HEK293T (cell line): ENCODE measurements around the gene FILIP1L.

ENCODE experiments used
- CTCF ChIA-PET: fragments of 350-600 bp; formaldehyde crosslinking; extraction: SDS; loops from one replicate; lab custom pipeline; 2021; ENCODE audit warnings: antibody characterized with exemption, inconsistent platforms; lab: Yijun Ruan, JAX
- POLR2A ChIA-PET: fragments of 350-600 bp; formaldehyde crosslinking; extraction: SDS; loops from one replicate; lab custom pipeline; 2020; ENCODE audit warnings: antibody characterized with exemption, inconsistent platforms; lab: Yijun Ruan, JAX
- DNase-seq: peaks from one replicate; pipeline ENCODE4 v3.0.0; 2012; ENCODE audit warnings: mixed read lengths; ENCODE audit errors: extremely low spot score
- BHLHE40 ChIP-seq: fragments of 450-650 bp; IDR thresholded peaks from 2 replicates; pipeline ENCODE4 v1.6.1; 2016; ENCODE audit warnings: mild to moderate bottlenecking, moderate library complexity, borderline replicate concordance
- CTBP1 ChIP-seq: fragments of 450-650 bp; IDR thresholded peaks from 2 replicates; pipeline ENCODE4 v1.6.1; 2016; ENCODE audit warnings: borderline replicate concordance
- ELF4 ChIP-seq: fragments of 450-650 bp; IDR thresholded peaks from 2 replicates; pipeline ENCODE4 v1.6.1; 2017; ENCODE audit warnings: antibody characterized with exemption
- FOXA1 ChIP-seq: fragments of 450-650 bp; IDR thresholded peaks from 2 replicates; pipeline ENCODE4 v1.6.1; 2016; ENCODE audit warnings: mild to moderate bottlenecking
- FOXK2 ChIP-seq: fragments of 450-650 bp; IDR thresholded peaks from 2 replicates; pipeline ENCODE4 v1.6.1; 2016; ENCODE audit warnings: mild to moderate bottlenecking
- FOXM1 ChIP-seq: fragments of 450-650 bp; IDR thresholded peaks from 2 replicates; pipeline ENCODE4 v1.6.1; 2017; ENCODE audit warnings: mild to moderate bottlenecking, borderline replicate concordance
- HDGF ChIP-seq: fragments of 450-650 bp; IDR thresholded peaks from 2 replicates; pipeline ENCODE4 v1.6.1; 2017; ENCODE audit warnings: antibody characterized with exemption, borderline replicate concordance
- L3MBTL2 ChIP-seq: fragments of 450-650 bp; conservative IDR thresholded peaks from 2 replicates; pipeline ENCODE4 v1.6.1; 2016; ENCODE audit warnings: mild to moderate bottlenecking
- LEF1 ChIP-seq: fragments of 450-650 bp; IDR thresholded peaks from 2 replicates; pipeline ENCODE4 v1.6.1; 2017; ENCODE audit warnings: mild to moderate bottlenecking, borderline replicate concordance
- NFRKB ChIP-seq: fragments of 450-650 bp; IDR thresholded peaks from 2 replicates; pipeline ENCODE4 v1.6.1; 2016; ENCODE audit warnings: mild to moderate bottlenecking, moderate library complexity
- SP1 ChIP-seq: fragments of 450-650 bp; IDR thresholded peaks from 2 replicates; pipeline ENCODE4 v1.6.1; 2017
- SUZ12 ChIP-seq: fragments of 450-650 bp; IDR thresholded peaks from 2 replicates; pipeline ENCODE4 v1.6.1; 2016; ENCODE audit warnings: mild to moderate bottlenecking
- TARDBP ChIP-seq: fragments of 450-650 bp; IDR thresholded peaks from 2 replicates; pipeline ENCODE4 v1.6.1; 2016
- ZNF384 ChIP-seq: fragments of 450-650 bp; IDR thresholded peaks from 2 replicates; pipeline ENCODE4 v1.6.1; 2016
- TF ChIP-seq, protein P1 (sequence below): fragments of 450-650 bp; IDR thresholded peaks from 2 replicates; pipeline ENCODE4 v1.6.1; 2016

The FILIP1L gene

GRCh38 chr3:99934975-99935797, 179.1 kb downstream of the FILIP1L start:
- no peak for TF ChIP-seq ELF4
- no peak for TF ChIP-seq SP1
- no peak for TF ChIP-seq L3MBTL2
- TF ChIP-seq FOXK2: no peak
- ChIA-PET POLR2A (no interaction called here), CTCF (no interaction called here)
- DNase-seq: no peak

- POLR2A ChIA-PET: no interaction called here
- DNase-seq: no peak
- CTCF ChIA-PET: no interaction called here
- TF ChIP-seq FOXA1: no peak
- TF ChIP-seq ELF4: no peak
- TF ChIP-seq ZNF384: no peak
- no peak for TF ChIP-seq FOXM1
- no peak for TF ChIP-seq BHLHE40
- no peak for TF ChIP-seq NFRKB
- TF ChIP-seq SP1: no peak
- TF ChIP-seq, protein P1, sequence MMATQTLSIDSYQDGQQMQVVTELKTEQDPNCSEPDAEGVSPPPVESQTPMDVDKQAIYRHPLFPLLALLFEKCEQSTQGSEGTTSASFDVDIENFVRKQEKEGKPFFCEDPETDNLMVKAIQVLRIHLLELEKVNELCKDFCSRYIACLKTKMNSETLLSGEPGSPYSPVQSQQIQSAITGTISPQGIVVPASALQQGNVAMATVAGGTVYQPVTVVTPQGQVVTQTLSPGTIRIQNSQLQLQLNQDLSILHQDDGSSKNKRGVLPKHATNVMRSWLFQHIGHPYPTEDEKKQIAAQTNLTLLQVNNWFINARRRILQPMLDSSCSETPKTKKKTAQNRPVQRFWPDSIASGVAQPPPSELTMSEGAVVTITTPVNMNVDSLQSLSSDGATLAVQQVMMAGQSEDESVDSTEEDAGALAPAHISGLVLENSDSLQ: no peak
- TF ChIP-seq CTBP1: no peak
- no peak for TF ChIP-seq LEF1
- TF ChIP-seq SUZ12: no peak
These were observed 180.1 kb downstream of the FILIP1L start for GRCh38 chr3:99933971-99934750.

DNA sequence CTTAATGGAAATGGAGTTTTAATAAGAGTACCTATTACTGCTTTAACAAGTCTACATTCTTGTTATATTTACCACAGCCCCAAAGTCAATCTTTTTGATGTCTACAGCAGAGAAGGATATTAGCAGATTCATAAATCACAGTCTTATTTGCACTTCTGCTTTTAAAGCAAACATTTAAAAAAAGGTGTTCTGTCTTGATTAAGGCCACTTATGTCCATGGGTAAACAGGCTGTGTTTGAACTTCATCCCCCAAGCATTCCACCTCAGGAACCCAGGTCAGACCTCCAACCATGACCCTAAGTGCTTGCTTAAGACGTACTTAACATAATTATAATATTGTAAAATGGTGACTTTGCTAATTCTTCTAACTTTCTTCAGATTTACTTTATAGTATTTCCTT, 183.2 kb downstream of the FILIP1L start:
- CTCF ChIA-PET: no interaction called here
- no peak for TF ChIP-seq FOXK2
- DNase-seq: no peak
- POLR2A ChIA-PET: no interaction called here

- POLR2A ChIA-PET: no interaction called here
- DNase-seq: no peak
- TF ChIP-seq SUZ12: no peak
- TF ChIP-seq FOXK2: no peak
- no peak for TF ChIP-seq TARDBP
- no peak for TF ChIP-seq FOXA1
- no peak for TF ChIP-seq LEF1
- CTCF ChIA-PET: no interaction called here
These were observed 184.6 kb downstream of the FILIP1L start for GRCh38 chr3:99929745-99930139.

DNA sequence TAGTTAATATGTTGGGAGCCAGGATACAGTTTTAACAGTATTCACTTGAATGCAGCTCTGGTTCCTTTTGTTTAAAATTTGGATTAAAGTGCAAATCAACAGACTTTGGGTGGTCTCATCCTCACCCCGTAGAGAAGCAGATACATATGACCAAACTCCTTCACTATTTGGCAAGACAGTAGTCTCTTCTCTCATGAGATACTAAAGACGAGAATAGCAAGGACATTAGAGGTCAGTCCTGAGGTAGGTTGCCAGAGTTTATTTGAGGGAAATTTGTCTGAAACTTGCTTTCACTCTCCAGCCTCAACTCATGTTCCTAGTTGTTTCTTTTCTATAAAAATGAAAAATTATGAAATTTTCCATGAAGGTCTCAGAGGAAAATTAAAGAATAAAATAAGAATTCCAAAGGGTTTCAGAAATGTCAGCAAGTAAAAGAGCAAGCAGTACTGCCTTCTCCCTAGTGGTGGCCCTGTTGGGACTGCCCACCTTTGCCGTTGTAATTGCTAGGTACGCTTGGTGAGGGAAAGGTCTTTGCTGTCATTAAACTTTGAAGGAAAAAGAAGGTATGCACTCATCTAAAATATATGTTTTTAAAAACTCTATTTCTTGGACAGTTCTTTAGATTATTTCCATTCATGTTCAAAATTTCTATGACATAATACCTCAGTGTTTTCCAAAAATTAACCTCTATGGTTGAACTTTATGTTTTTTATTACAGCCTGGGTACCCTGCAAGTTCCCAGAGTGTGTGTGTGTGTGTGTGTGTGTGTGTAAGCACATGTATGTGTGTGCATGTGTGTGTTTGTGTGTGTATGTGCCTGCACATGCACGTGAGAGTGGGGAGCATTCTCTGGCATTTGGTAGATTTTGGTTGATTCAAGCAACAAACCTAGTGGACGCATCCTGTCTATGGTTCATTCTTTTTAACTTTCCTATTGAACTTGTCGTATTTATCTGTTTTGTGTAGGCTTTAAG, 185.2 kb downstream of the FILIP1L start:
- ChIA-PET CTCF (no interaction called here), POLR2A (no interaction called here)
- DNase-seq: no peak
- TF ChIP-seq HDGF (no peak), CTBP1 (no peak), FOXK2 (no peak), SUZ12 (no peak), FOXM1 (no peak), LEF1 (no peak), FOXA1 (no peak), BHLHE40 (no peak), TARDBP (no peak), ZNF384 (no peak), NFRKB (no peak), L3MBTL2 (no peak)
- TF ChIP-seq, protein P1: no peak

DNA sequence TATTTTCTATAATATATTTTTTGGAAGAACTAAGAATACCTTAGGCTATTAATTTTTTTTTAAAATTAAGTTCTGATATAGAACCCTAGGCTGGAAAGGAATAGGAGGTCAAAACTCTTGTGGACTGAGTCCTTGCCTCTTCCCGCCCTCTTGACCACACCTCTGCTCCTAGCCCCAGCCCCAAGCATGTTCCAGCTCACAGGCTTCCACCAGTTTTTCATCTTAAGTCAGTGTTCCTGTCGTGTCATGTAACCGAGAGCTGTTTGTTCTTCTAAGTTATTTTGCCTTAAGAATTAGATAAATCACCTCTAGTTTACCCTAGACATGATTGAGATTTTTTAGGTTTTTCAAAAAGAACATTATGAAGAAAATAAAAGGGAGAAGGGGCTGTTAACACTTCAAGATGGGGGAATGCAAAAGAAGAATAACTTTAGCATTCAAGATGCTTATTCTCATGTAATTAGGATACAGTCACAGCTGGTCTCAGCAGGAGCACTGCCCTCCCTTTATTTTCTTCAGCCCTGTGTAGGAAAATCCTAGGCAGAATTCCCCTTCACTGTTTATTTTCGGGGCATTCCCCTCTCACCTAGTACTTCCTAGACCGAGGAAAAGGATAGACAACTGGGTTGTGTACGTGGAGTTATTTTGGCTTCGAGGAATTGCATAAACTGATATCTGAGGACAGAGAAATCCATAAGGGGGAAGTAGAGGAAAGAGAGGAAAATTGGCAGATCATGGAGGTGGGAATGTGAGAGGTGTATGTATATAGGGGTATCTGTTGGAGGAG, 186.4 kb downstream of the FILIP1L start:
- TF ChIP-seq, protein P1: no peak
- TF ChIP-seq SUZ12 (no peak), BHLHE40 (no peak)
- CTCF ChIA-PET: no interaction called here
- POLR2A ChIA-PET: no interaction called here
- DNase-seq: no peak
